GM23338 (cell line): ENCODE results near the gene MED28. TPM values are rescaled to one million over a fixed set of nuclear protein-coding genes. Genes with fewer than 3 reads are reported as not detected.

Experiments used
- ATAC-seq: fragments of 200-7000 bp; cut with Tn5 transposase; 3 replicates; pipeline ENCODE4 v1.9.1; 2020
- DNase-seq: peaks from one replicate; pipeline ENCODE4 v3.0.0-alpha.2; 2015; ENCODE audit warnings: low spot score
- H2AFZ ChIP-seq: fragments of 200-600 bp; sonication (generic); 2 replicates; pipeline ENCODE4 v1.8.0; 2016; ENCODE audit warnings: antibody characterized with exemption, mild to moderate bottlenecking, moderate library complexity
- H3F3A ChIP-seq: fragments of 200-600 bp; sonication (generic); replicated peaks from 2 replicates; pipeline ENCODE4 v1.8.0; 2017; ENCODE audit warnings: antibody characterized with exemption, mixed run types, low read depth
- H3K27ac ChIP-seq: fragments of 200-600 bp; sonication (generic); 2 replicates; pipeline ENCODE4 v1.6.1; 2016; ENCODE audit warnings: low read depth
- H3K27me3 ChIP-seq: fragments of 200-600 bp; sonication (generic); 2 replicates; pipeline ENCODE4 v1.8.0; 2016; ENCODE audit warnings: mild to moderate bottlenecking, mixed run types, moderate library complexity; ENCODE audit not compliant: insufficient read depth
- H3K36me3 ChIP-seq: fragments of 200-600 bp; sonication (generic); 2 replicates; pipeline ENCODE4 v1.8.0; 2016; ENCODE audit warnings: mild to moderate bottlenecking; ENCODE audit not compliant: insufficient read depth
- H3K4me1 ChIP-seq: fragments of 200-600 bp; sonication (generic); 2 replicates; pipeline ENCODE4 v1.8.0; 2016; ENCODE audit warnings: mild to moderate bottlenecking, moderate library complexity; ENCODE audit not compliant: insufficient read depth
- H3K4me2 ChIP-seq: fragments of 200-600 bp; sonication (generic); 2 replicates; pipeline ENCODE4 v1.7.1; 2017; ENCODE audit warnings: mixed run types
- H3K4me3 ChIP-seq: fragments of 200-600 bp; sonication (generic); 2 replicates; pipeline ENCODE4 v1.6.1; 2016; ENCODE audit warnings: mixed run types
- H3K79me2 ChIP-seq: fragments of 200-600 bp; sonication (generic); replicated peaks from 2 replicates; pipeline ENCODE4 v1.8.0; 2017; ENCODE audit warnings: mild to moderate bottlenecking; ENCODE audit not compliant: insufficient read depth
- H3K9me2 ChIP-seq: fragments of 200-600 bp; sonication (generic); 2 replicates; pipeline ENCODE4 v1.8.0; 2017; ENCODE audit not compliant: insufficient read depth
- H4K20me1 ChIP-seq: fragments of 200-600 bp; sonication (generic); replicated peaks from 2 replicates; pipeline ENCODE4 v1.8.0; 2017; ENCODE audit warnings: mild to moderate bottlenecking; ENCODE audit not compliant: insufficient read depth
- H3K27ac Mint-ChIP-seq: 2 replicates; pipeline ENCODE4 v1.8.0; 2020; ENCODE audit warnings: inconsistent platforms, mild to moderate bottlenecking, moderate library complexity, mixed read lengths
- H3K27me3 Mint-ChIP-seq: 3 replicates; pipeline ENCODE4 v1.8.0; 2022; ENCODE audit warnings: low read depth, mild to moderate bottlenecking, moderate library complexity, mixed read lengths, inconsistent platforms; ENCODE audit not compliant: insufficient read depth, poor library complexity
- H3K36me3 Mint-ChIP-seq: 3 replicates; pipeline ENCODE4 v1.8.0; 2021; ENCODE audit warnings: low read depth, mild to moderate bottlenecking, inconsistent platforms, moderate library complexity, mixed read lengths
- H3K4me1 Mint-ChIP-seq: 3 replicates; pipeline ENCODE4 v1.8.0; 2020; ENCODE audit warnings: mild to moderate bottlenecking, inconsistent platforms, mixed read lengths
- H3K4me3 Mint-ChIP-seq: 3 replicates; pipeline ENCODE4 v1.8.0; 2021; ENCODE audit warnings: moderate library complexity, mild to moderate bottlenecking, inconsistent platforms, mixed read lengths
- H3K9me3 Mint-ChIP-seq: 3 replicates; pipeline ENCODE4 v1.8.0; 2020; ENCODE audit warnings: moderate library complexity, mild to moderate bottlenecking, inconsistent platforms, mixed read lengths
- CREB1 ChIP-seq: fragments of 250-450 bp; sonication (Bioruptor Pico); IDR thresholded peaks from 2 replicates; pipeline ENCODE4 v1.5.0; 2020; ENCODE audit warnings: low read depth, mild to moderate bottlenecking, moderate library complexity
- ETS1 ChIP-seq: IDR thresholded peaks from 2 replicates; pipeline ENCODE4 v1.6.1; 2016; ENCODE audit warnings: antibody characterized with exemption
- EZH2 ChIP-seq: fragments of 200-600 bp; sonication (generic); IDR thresholded peaks from one replicate; pipeline ENCODE4 v1.8.0; 2017; ENCODE audit warnings: antibody characterized with exemption, mild to moderate bottlenecking, low read depth; ENCODE audit not compliant: unreplicated experiment
- EZH2phosphoT487 ChIP-seq: fragments of 200-600 bp; sonication (generic); IDR thresholded peaks from one replicate; pipeline ENCODE4 v1.8.1; 2018; ENCODE audit warnings: antibody characterized with exemption; ENCODE audit not compliant: unreplicated experiment
- JUNB ChIP-seq: IDR thresholded peaks from one replicate; pipeline ENCODE4 v1.6.1; 2016; ENCODE audit warnings: antibody characterized with exemption; ENCODE audit not compliant: unreplicated experiment
- NANOG ChIP-seq: IDR thresholded peaks from 2 replicates; pipeline ENCODE4 v1.6.1; 2016; ENCODE audit warnings: antibody characterized with exemption, borderline replicate concordance
- POLR2AphosphoS5 ChIP-seq: IDR thresholded peaks from 2 replicates; pipeline ENCODE4 v1.6.1; 2016; ENCODE audit warnings: antibody characterized with exemption, low read depth
- STAT1 ChIP-seq: IDR thresholded peaks from one replicate; pipeline ENCODE4 v1.6.1; 2016; ENCODE audit warnings: antibody characterized with exemption; ENCODE audit not compliant: unreplicated experiment
- ZNF114 ChIP-seq: fragments of 250-450 bp; sonication (Bioruptor Pico); IDR thresholded peaks from 2 replicates; pipeline ENCODE4 v1.5.0; 2020; ENCODE audit warnings: mild to moderate bottlenecking, moderate library complexity
- ZNF331 ChIP-seq: fragments of 250-450 bp; sonication (Bioruptor Pico); IDR thresholded peaks from 2 replicates; pipeline ENCODE4 v1.5.0; 2020; ENCODE audit warnings: low read depth, mild to moderate bottlenecking, moderate library complexity
- ZNF462 ChIP-seq: fragments of 250-450 bp; sonication (Bioruptor Pico); IDR thresholded peaks from 2 replicates; pipeline ENCODE4 v1.5.0; 2020; ENCODE audit warnings: mild to moderate bottlenecking, moderate library complexity
- polyA plus RNA-seq: library from polyadenylated mRNA; unstranded; fragments of >200 nt; fragmentation: Nextera tagmentation; extraction: Ambion mirVana; gene quantifications from 2 replicates; pipeline ENCODE4 v1.2.1, GENCODE V29; 2016
- total RNA-seq: library from RNA; depleted of rRNA; stranded (reverse); fragments of >200 nt; shearing (Covaris generic); gene quantifications from 2 replicates; pipeline ENCODE4 v1.2.3, GENCODE V29; 2014

The MED28 gene
- total and polyA plus RNA-seq, 2 experiments from 2014 or later, result 24.0 to 60.9 TPM

- H2AFZ ChIP-seq, result peak overlapping the region; percentile 88
- Mint-ChIP-seq H3K4me3 (peak overlapping the region; percentile 97), H3K9me3 (no peaks in the 10 kb centered on the region; the same call in 2 of the 3 replicates), H3K27ac (peak overlapping the region; percentile 99), H3K27me3 (peaks cover 15% of the 10 kb centered on the region), H3K36me3 (peaks cover 22% of the 10 kb centered on the region), H3K4me1 (peaks cover 15% of the 10 kb centered on the region)
- DNase-seq (peak; percentile 33), ATAC-seq (peak; percentile 73)
- no peaks in the 10 kb centered on the region for H3K9me2 ChIP-seq
- peak overlapping the region; percentile 33; the same call in 1 of the 2 replicates for H3K27ac ChIP-seq
- H4K20me1 ChIP-seq, result peaks cover 28% of the 10 kb centered on the region; the same call in 1 of the 2 replicates
- 0 out of 2 replicates have a peak, but pooled peaks cover 3% of the 10 kb centered on the region for H3K36me3 ChIP-seq
- H3K27me3 ChIP-seq, result no peaks in the 10 kb centered on the region
- H3K4me2 ChIP-seq, result peak overlapping the region; percentile 96
- H3K79me2 ChIP-seq, result peaks cover 44% of the 10 kb centered on the region
- no peak for TF ChIP-seq NANOG
- TF ChIP-seq EZH2, result no peak
- TF ChIP-seq ETS1, result no peak
- peaks cover 10% of the 10 kb centered on the region; the same call in 1 of the 2 replicates for H3K4me1 ChIP-seq
- no peaks in the 10 kb centered on the region for H3F3A ChIP-seq
- H3K4me3 ChIP-seq, result peak overlapping the region; percentile 95
Measured at GRCh38 chr4:17613761-17614415, 553 bp upstream of the MED28 start.

GRCh38 chr4:17616283-17616682, 1.8 kb downstream of the MED28 start:
- Histone ChIP-seq H3F3A (no peaks in the 10 kb centered on the region), H3K27me3 (no peaks in the 10 kb centered on the region), H3K27ac (no peak overlapping the region), H3K36me3 (peaks cover 20% of the 10 kb centered on the region), H4K20me1 (peaks cover 40% of the 10 kb centered on the region), H2AFZ (no peak overlapping the region), H3K79me2 (peaks cover 58% of the 10 kb centered on the region), H3K4me3 (0 out of 2 replicates have a peak overlapping the region, but pooled peaks have one; percentile 95), H3K4me2 (peak overlapping the region; percentile 96), H3K9me2 (no peaks in the 10 kb centered on the region), H3K4me1 (peaks cover 10% of the 10 kb centered on the region; the same call in 1 of the 2 replicates)
- no peak overlapping the region for H3K27ac Mint-ChIP-seq
- DNase-seq (no peak), ATAC-seq (no peak)
- peaks cover 44% of the 10 kb centered on the region for H3K36me3 Mint-ChIP-seq
- no peaks in the 10 kb centered on the region; the same call in 2 of the 3 replicates for H3K9me3 Mint-ChIP-seq
- H3K4me3 Mint-ChIP-seq, result peak overlapping the region; percentile 63
- H3K4me1 Mint-ChIP-seq, result peaks cover 18% of the 10 kb centered on the region
- H3K27me3 Mint-ChIP-seq, result peaks cover 15% of the 10 kb centered on the region
- no peak for TF ChIP-seq EZH2
- TF ChIP-seq ZNF462 (CRISPR knock-in tag), result no peak
- TF ChIP-seq JUNB, result no peak
- no peak for TF ChIP-seq POLR2AphosphoS5
- no peak for TF ChIP-seq ZNF114
- no peak for TF ChIP-seq ZNF331
- TF ChIP-seq ETS1, result no peak
- no peak for TF ChIP-seq CREB1 (CRISPR knock-in tag)
- TF ChIP-seq STAT1, result no peak
- no peak for TF ChIP-seq EZH2phosphoT487
- TF ChIP-seq NANOG, result no peak
